Measurements from ENCODE around the gene RC3H2. TPM values are rescaled to one million over a fixed set of nuclear protein-coding genes. Genes with fewer than 3 reads are reported as not detected.

Gene RC3H2
- total RNA-seq, 4 donors from 2014 or later = 24.2 to 30.9 (median 27.1) TPM

- TF ChIP-seq, protein P1, sequence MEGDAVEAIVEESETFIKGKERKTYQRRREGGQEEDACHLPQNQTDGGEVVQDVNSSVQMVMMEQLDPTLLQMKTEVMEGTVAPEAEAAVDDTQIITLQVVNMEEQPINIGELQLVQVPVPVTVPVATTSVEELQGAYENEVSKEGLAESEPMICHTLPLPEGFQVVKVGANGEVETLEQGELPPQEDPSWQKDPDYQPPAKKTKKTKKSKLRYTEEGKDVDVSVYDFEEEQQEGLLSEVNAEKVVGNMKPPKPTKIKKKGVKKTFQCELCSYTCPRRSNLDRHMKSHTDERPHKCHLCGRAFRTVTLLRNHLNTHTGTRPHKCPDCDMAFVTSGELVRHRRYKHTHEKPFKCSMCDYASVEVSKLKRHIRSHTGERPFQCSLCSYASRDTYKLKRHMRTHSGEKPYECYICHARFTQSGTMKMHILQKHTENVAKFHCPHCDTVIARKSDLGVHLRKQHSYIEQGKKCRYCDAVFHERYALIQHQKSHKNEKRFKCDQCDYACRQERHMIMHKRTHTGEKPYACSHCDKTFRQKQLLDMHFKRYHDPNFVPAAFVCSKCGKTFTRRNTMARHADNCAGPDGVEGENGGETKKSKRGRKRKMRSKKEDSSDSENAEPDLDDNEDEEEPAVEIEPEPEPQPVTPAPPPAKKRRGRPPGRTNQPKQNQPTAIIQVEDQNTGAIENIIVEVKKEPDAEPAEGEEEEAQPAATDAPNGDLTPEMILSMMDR (IDR thresholded peaks at IDR 0.05) = no peak
- no peak for TF ChIP-seq POLR2A (IDR thresholded peaks at IDR 0.05)
- 78 to 79% methylated on average over 9 of the region's 9 CpGs for WGBS, 2 donors
- intact Hi-C loops (cut with DNase I; ENCODE audit: low total_unique reads) = no loop called here
- H3K4me3 ChIP-seq (ENCODE audit: low read depth, poor library complexity, severe bottlenecking) = no peak overlapping the region
- DNase-seq (ENCODE audit: low spot score in 2 of 2) = peak in 1 of 2 donors; percentile 56
Measured at GRCh38 chr9:122819791-122820489, 85.2 kb downstream of the RC3H2 start.

GRCh38 chr9:122819326-122819725, 85.8 kb downstream of the RC3H2 start:
- intact Hi-C loops (cut with DNase I; ENCODE audit: low total_unique reads) = no loop called here
- H3K4me3 ChIP-seq (ENCODE audit: low read depth, poor library complexity, severe bottlenecking) = no peak overlapping the region
- no peak for TF ChIP-seq POLR2A (IDR thresholded peaks at IDR 0.05)
- 62 to 69% methylated on average over 3 of the region's 3 CpGs for WGBS, 2 donors
- DNase-seq (ENCODE audit: low spot score in 2 of 2) = peak in 1 of 2 donors; percentile 37

DNA sequence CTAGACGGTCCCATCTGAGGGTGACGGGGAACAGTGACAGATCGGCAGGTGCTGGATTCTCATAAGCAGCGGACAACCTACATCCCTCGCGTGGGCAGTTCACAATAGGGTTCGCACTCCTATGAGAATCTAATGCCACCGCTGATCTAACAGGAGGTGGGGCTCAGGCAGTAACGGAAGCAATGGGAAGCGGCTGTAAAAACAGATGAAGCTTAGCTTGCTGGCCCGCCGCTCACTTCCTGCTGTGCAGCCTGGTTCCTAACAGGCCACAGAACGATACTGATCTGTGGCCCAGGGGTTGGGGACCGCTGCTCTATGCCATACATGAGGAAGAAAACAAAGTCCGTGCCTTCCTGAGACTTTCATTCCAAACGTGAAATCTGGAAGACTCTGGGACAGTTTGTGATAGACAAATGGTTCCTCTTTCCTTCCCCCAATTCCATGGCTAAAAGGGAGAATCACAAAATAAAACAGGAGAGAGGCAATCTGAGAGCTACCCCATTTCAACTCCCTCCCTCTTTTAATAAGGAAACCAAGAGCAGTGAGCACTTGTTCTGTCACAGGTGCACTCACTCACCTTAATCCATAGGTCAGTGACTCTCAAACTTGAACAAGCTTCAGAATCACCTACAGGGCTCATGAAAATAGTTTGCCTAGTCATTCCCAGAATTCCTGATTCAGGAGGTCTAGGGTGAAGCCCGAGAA, 88.8 kb downstream of the RC3H2 start:
- WGBS, 2 donors = 77 to 82% methylated on average over 17 of the region's 17 CpGs
- TF ChIP-seq, protein P1 (IDR thresholded peaks at IDR 0.05) = no peak
- no peak for TF ChIP-seq POLR2A (IDR thresholded peaks at IDR 0.05)
- peak; percentile 30 to 86 for DNase-seq (ENCODE audit: low spot score in 2 of 2)
- intact Hi-C loops (cut with DNase I; ENCODE audit: low total_unique reads) = no loop called here
- H3K4me3 ChIP-seq (ENCODE audit: low read depth, poor library complexity, severe bottlenecking) = no peak overlapping the region

- no peak for TF ChIP-seq POLR2A (IDR thresholded peaks at IDR 0.05)
- TF ChIP-seq, protein P1 (IDR thresholded peaks at IDR 0.05) = no peak
- intact Hi-C loops (cut with DNase I; ENCODE audit: low total_unique reads) = no loop called here
- no peak overlapping the region for H3K4me3 ChIP-seq (ENCODE audit: low read depth, poor library complexity, severe bottlenecking)
- no peak for DNase-seq (ENCODE audit: low spot score in 2 of 2)
Measured at GRCh38 chr9:122815544-122815943, 89.6 kb downstream of the RC3H2 start.

DNA sequence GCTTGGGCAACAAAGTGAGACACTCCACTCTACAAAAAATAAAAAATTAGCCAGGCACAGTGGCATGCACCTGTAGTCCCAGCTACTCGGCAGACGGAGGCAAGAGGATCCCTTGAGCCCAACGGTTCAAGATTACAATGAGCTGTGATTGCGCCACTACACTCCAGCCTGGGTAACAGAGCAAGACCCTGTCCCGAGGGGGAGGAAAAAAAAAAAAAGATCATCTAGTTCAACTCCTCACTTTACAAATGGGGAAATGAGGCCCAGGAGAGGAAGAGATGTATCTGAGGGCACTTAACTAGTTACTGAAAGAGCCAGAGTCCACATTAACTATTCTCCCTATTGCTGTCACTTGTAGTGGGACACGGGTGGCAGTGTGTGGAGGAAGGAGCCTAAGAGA, 90.6 kb downstream of the RC3H2 start:
- DNase-seq (ENCODE audit: low spot score in 2 of 2) = peak in 1 of 2 donors; percentile 43
- TF ChIP-seq, protein P1 (IDR thresholded peaks at IDR 0.05) = no peak
- TF ChIP-seq POLR2A (IDR thresholded peaks at IDR 0.05) = no peak
- 78 to 79% methylated on average over 6 of the region's 6 CpGs for WGBS, 2 donors
- no peak overlapping the region for H3K4me3 ChIP-seq (ENCODE audit: low read depth, poor library complexity, severe bottlenecking)
- intact Hi-C loops (cut with DNase I; ENCODE audit: low total_unique reads) = no loop called here

- WGBS, 2 donors = 80 to 84% methylated on average over 4 of the region's 4 CpGs
- intact Hi-C loops (cut with DNase I; ENCODE audit: low total_unique reads) = no loop called here
- H3K4me3 ChIP-seq (ENCODE audit: low read depth, poor library complexity, severe bottlenecking) = no peak overlapping the region
- DNase-seq (ENCODE audit: low spot score in 2 of 2) = peak in 1 of 2 donors; percentile 15
- TF ChIP-seq POLR2A (IDR thresholded peaks at IDR 0.05) = no peak
- TF ChIP-seq, protein P1 (IDR thresholded peaks at IDR 0.05) = no peak
Measured at GRCh38 chr9:122812736-122813135, 92.4 kb downstream of the RC3H2 start.

All from lower leg skin (tissue), 4 donors.